ENCODE data around the gene POLR3A.

POLR3A gene

GRCh38 chr10:77983384-77984341 is 45.7 kb downstream of the POLR3A start:
- no peak for DNase-seq (ENCODE audit: extremely low read depth in 1 of 2, low read depth in 1 of 2)

GRCh38 chr10:77981281-77981680 is 48.0 kb downstream of the POLR3A start:
- no peak for DNase-seq (ENCODE audit: extremely low read depth in 1 of 2, low read depth in 1 of 2)

GRCh38 chr10:77979221-77979620 is 50.1 kb downstream of the POLR3A start:
- DNase-seq (ENCODE audit: extremely low read depth in 1 of 2, low read depth in 1 of 2): no peak

- DNase-seq (ENCODE audit: extremely low read depth in 1 of 2, low read depth in 1 of 2): no peak
Measured at GRCh38 chr10:77978360-77978759, 51.0 kb downstream of the POLR3A start.

GRCh38 chr10:77977934-77978333 is 51.4 kb downstream of the POLR3A start:
- no peak for DNase-seq (ENCODE audit: extremely low read depth in 1 of 2, low read depth in 1 of 2)

- DNase-seq (ENCODE audit: extremely low read depth in 1 of 2, low read depth in 1 of 2): no peak
Measured at GRCh38 chr10:77977016-77977415, 52.3 kb downstream of the POLR3A start.

- no peak for DNase-seq (ENCODE audit: extremely low read depth in 1 of 2, low read depth in 1 of 2)
Measured at GRCh38 chr10:77975086-77975666, 54.1 kb downstream of the POLR3A start.

GRCh38 chr10:77974396-77975074 is 54.8 kb downstream of the POLR3A start:
- DNase-seq (ENCODE audit: extremely low read depth in 1 of 2, low read depth in 1 of 2): no peak

GRCh38 chr10:77973276-77973675 is 56.0 kb downstream of the POLR3A start:
- DNase-seq (ENCODE audit: extremely low read depth in 1 of 2, low read depth in 1 of 2): no peak

GRCh38 chr10:77972148-77972547 is 57.2 kb downstream of the POLR3A start:
- no peak for DNase-seq (ENCODE audit: extremely low read depth in 1 of 2, low read depth in 1 of 2)

- DNase-seq (ENCODE audit: extremely low read depth in 1 of 2, low read depth in 1 of 2): no peak
Measured at GRCh38 chr10:77971804-77972144, 57.5 kb downstream of the POLR3A start.

GRCh38 chr10:77970869-77971803 is 58.2 kb downstream of the POLR3A start:
- DNase-seq (ENCODE audit: extremely low read depth in 1 of 2, low read depth in 1 of 2): no peak

- DNase-seq (ENCODE audit: extremely low read depth in 1 of 2, low read depth in 1 of 2): no peak
Measured at GRCh38 chr10:77969114-77969513, 60.2 kb downstream of the POLR3A start.

GRCh38 chr10:77967611-77968022 is 61.7 kb downstream of the POLR3A start:
- no peak for DNase-seq (ENCODE audit: extremely low read depth in 1 of 2, low read depth in 1 of 2)

- DNase-seq (ENCODE audit: extremely low read depth in 1 of 2, low read depth in 1 of 2): no peak
Measured at GRCh38 chr10:77965294-77965693, 64.0 kb downstream of the POLR3A start.

- no peak for DNase-seq (ENCODE audit: extremely low read depth in 1 of 2, low read depth in 1 of 2)
Measured at GRCh38 chr10:77964811-77965210, 64.5 kb downstream of the POLR3A start.

- no peak for DNase-seq (ENCODE audit: extremely low read depth in 1 of 2, low read depth in 1 of 2)
Measured at GRCh38 chr10:77963901-77964300, 65.4 kb downstream of the POLR3A start.

- DNase-seq (ENCODE audit: extremely low read depth in 1 of 2, low read depth in 1 of 2): no peak
Measured at GRCh38 chr10:77962350-77963146, 66.8 kb downstream of the POLR3A start.

- DNase-seq (ENCODE audit: extremely low read depth in 1 of 2, low read depth in 1 of 2): no peak
Measured at GRCh38 chr10:77961668-77962067, 67.6 kb downstream of the POLR3A start.

GRCh38 chr10:77960829-77961329 is 68.4 kb downstream of the POLR3A start:
- no peak for DNase-seq (ENCODE audit: extremely low read depth in 1 of 2, low read depth in 1 of 2)

Data from activated CD8-positive, alpha-beta memory T cell treated with anti-CD3 and anti-CD28 coated beads for 1 hour (primary cell).